Thoracic aorta (tissue), 2 donors: ENCODE measurements around the gene MAN2A2. TPM values are rescaled to one million over a fixed set of nuclear protein-coding genes. Genes with fewer than 3 reads are reported as not detected.

Experiments used
- ATAC-seq: fragments of 150-250 bp; one replicate; pipeline ENCODE4 v1.8.0; 2017; ENCODE audit warnings: low read depth; ENCODE audit not compliant: insufficient number of reproducible peaks, low FRiP score
- DNase-seq: peaks from one replicate; pipeline ENCODE4 v3.0.0-alpha.2; 2020; ENCODE audit warnings: low spot score
- H3K27ac ChIP-seq, 2 donors: fragments of 200-600 bp; sonication (generic); 1 replicate in 1 of 2; 2 replicates in 1 of 2; pipeline ENCODE4 v1.5.1; 2016; ENCODE audit warnings: mild to moderate bottlenecking in 2 of 2, moderate library complexity in 2 of 2
- H3K27me3 ChIP-seq: fragments of 200-600 bp; sonication (generic); replicated peaks from 2 replicates; pipeline ENCODE4 v1.6.0; 2016; ENCODE audit warnings: mild to moderate bottlenecking; ENCODE audit not compliant: insufficient read depth
- H3K36me3 ChIP-seq: fragments of 200-600 bp; sonication (generic); one replicate; pipeline ENCODE4 v1.5.1; 2016
- H3K4me1 ChIP-seq, 2 donors: fragments of 200-600 bp; sonication (generic); 1 replicate in 1 of 2; 2 replicates in 1 of 2; pipeline versions ENCODE4 v1.5.1 to v1.6.0; 2016; ENCODE audit warnings: low read depth in 2 of 2, mild to moderate bottlenecking in 1 of 2; ENCODE audit not compliant: control insufficient read depth in 1 of 2
- H3K4me3 ChIP-seq: fragments of 200-600 bp; sonication (generic); 2 replicates; pipeline ENCODE4 v1.5.1; 2016; ENCODE audit warnings: mild to moderate bottlenecking
- H3K9me3 ChIP-seq: fragments of 200-600 bp; sonication (generic); 2 replicates; pipeline ENCODE4 v1.5.1; 2016
- total RNA-seq, 2 donors: library from RNA; depleted of rRNA; stranded (reverse); fragments of >200 nt; gene quantifications; one replicate each; pipeline versions ENCODE4 v1.1.0 to v1.2.3, GENCODE V29; 2016
- TF ChIP-seq, protein P1 (sequence below): fragments of 200-600 bp; sonication (generic); IDR thresholded peaks from one replicate; pipeline ENCODE4 v1.5.1; 2019; ENCODE audit warnings: antibody characterized with exemption

MAN2A2 gene
- total RNA-seq, 2 donors from 2014 or later, result 59.7 to 68.4 TPM

DNA sequence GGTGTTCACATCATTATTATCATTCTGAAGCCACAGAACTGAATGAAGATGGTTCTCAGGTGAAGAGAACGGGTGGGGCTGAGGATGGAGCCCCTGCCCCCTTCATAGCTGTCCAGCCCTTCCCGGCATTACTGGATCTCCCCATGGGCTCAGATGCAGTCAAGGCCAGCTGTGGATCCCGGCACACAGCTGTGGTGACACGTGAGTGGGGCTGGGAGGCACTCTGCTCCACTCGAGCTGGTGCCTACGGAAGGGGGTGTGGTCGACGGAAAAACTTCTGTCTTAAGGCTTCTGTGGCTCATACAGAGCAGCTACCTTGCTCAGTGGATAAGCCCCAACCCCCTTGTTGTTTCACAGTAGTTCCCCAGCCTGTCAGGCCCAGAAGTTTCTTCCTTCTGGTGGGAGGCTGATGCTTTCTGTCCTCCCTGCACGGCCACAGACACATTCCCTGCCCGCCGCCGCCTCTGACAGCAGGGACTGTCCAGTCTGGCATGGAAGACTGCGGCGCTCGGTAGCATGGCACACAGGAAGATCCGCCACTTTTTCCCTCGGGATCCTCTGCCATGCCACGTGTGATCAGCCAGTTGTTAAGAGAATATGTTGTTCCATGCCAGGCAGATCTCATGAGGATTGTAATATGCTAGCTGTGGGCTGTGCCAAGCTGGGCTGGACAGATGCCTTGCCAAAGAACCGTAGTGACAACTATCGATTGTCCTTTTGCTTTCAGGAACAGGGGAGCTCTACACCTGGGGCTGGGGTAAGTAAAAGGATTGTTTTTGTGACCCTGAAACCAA, 57.4 kb downstream of the MAN2A2 start:
- Histone ChIP-seq H3K4me3 (peak overlapping the region; percentile 38), H3K4me1 (peaks cover 19 to 51% of the 10 kb centered on the region in 2 donors), H3K27me3 (no peaks in the 10 kb centered on the region), H3K27ac (peak overlapping the region; percentile 46 to 67), H3K9me3 (no peaks in the 10 kb centered on the region), H3K36me3 (no peaks in the 10 kb centered on the region)
- ATAC-seq (no peak), DNase-seq (no peak)
- TF ChIP-seq, protein P1, sequence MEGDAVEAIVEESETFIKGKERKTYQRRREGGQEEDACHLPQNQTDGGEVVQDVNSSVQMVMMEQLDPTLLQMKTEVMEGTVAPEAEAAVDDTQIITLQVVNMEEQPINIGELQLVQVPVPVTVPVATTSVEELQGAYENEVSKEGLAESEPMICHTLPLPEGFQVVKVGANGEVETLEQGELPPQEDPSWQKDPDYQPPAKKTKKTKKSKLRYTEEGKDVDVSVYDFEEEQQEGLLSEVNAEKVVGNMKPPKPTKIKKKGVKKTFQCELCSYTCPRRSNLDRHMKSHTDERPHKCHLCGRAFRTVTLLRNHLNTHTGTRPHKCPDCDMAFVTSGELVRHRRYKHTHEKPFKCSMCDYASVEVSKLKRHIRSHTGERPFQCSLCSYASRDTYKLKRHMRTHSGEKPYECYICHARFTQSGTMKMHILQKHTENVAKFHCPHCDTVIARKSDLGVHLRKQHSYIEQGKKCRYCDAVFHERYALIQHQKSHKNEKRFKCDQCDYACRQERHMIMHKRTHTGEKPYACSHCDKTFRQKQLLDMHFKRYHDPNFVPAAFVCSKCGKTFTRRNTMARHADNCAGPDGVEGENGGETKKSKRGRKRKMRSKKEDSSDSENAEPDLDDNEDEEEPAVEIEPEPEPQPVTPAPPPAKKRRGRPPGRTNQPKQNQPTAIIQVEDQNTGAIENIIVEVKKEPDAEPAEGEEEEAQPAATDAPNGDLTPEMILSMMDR, result no peak

DNA sequence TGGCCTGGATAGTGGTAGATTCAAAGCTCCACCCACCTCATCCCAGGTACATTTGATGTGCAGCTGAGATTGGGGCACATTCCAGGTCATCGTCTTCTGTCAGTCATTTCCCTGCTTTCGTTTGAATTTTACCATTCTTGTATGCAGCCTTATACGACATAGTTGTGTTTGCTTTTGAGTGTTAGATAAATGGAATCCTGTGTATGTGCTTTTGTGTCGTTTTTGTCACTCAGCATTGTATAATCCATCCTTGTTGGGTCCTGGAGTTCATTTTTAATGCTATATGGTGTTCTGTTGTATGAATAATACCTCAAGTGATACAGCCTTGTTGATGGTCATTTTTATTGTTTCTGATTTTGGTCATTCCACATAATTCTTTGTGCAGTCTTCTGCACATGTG, 58.9 kb downstream of the MAN2A2 start:
- peaks cover 12 to 42% of the 10 kb centered on the region in 2 donors for H3K4me1 ChIP-seq
- H3K9me3 ChIP-seq, result no peaks in the 10 kb centered on the region
- no peak for ATAC-seq
- H3K27me3 ChIP-seq, result no peaks in the 10 kb centered on the region
- H3K27ac ChIP-seq, result no peak overlapping the region
- H3K36me3 ChIP-seq, result peaks cover 6% of the 10 kb centered on the region
- no peak for DNase-seq
- TF ChIP-seq, protein P1, result no peak
- H3K4me3 ChIP-seq, result no peak overlapping the region

DNA sequence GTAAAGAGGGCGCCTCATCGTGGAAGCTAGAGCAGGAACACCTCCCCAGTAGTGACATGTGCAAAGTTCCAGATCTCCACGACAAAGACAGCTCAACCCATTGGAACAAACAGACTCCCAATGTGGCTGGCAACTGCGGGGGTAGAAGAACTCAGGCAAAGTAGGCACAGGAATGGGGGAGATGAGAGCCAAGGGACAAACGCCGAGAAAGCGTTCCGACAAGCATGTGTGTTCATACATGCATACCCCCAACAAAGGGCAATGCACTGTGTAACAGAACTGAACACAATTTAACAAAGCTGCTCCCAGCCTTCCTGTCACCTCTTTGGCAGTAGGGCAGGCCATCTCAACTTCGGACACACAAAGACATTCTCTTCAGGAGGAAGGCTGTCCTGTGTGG, 63.2 kb downstream of the MAN2A2 start:
- DNase-seq (no peak), ATAC-seq (no peak)
- no peaks in the 10 kb centered on the region for H3K9me3 ChIP-seq
- H3K4me1 ChIP-seq, result peaks cover 0 to 2% of the 10 kb centered on the region in 2 donors
- TF ChIP-seq, protein P1, result no peak
- H3K4me3 ChIP-seq, result no peak overlapping the region
- H3K36me3 ChIP-seq, result peaks cover 9% of the 10 kb centered on the region
- no peaks in the 10 kb centered on the region for H3K27me3 ChIP-seq
- H3K27ac ChIP-seq, result no peak overlapping the region

DNA sequence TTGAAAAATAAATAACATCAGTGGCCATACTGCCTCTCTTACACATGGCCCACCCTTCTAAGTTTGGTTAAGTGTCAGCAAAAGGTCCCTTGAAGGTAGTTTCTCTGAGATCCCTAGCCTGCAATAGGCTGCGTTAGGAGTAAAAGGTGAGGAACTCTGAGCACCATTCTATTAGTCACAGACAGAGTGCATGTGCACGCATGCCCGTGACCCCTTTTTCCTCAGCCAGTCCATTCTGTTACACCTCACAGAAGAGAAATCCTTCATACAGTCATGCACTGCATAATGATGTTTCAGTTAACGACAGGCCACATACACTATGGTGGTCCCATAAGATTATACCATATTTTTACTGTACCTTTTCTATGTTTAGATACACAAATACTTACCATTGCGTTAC, 64.1 kb downstream of the MAN2A2 start:
- Histone ChIP-seq H3K27ac (no peak overlapping the region), H3K4me1 (no peaks in the 10 kb centered on the region), H3K4me3 (no peak overlapping the region), H3K27me3 (no peaks in the 10 kb centered on the region), H3K9me3 (no peaks in the 10 kb centered on the region), H3K36me3 (peaks cover 9% of the 10 kb centered on the region)
- DNase-seq (no peak), ATAC-seq (no peak)
- TF ChIP-seq, protein P1, result no peak

DNA sequence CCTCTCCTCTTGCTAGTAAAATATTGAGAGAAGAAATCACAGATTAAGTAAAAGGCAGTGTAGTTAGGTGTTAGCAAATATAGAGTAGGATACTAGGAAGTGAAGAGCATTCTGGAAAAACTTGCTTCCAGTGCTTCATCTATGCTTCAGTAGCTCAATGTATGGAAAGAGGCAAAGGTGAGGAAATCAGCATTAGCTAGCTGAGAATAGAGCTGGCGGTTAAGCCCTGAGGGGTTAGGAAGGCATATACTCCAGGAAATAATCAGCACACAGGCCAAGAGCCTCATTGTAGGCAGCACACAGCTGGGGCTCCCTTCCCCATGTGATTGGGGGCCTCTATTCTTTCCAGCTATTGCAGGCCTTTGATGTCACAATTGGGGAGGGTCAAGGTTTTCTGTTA, 65.3 kb downstream of the MAN2A2 start:
- peaks cover 9% of the 10 kb centered on the region for H3K36me3 ChIP-seq
- no peak overlapping the region for H3K27ac ChIP-seq
- no peak for ATAC-seq
- no peaks in the 10 kb centered on the region for H3K4me1 ChIP-seq
- no peak overlapping the region for H3K4me3 ChIP-seq
- TF ChIP-seq, protein P1, result no peak
- no peaks in the 10 kb centered on the region for H3K9me3 ChIP-seq
- no peaks in the 10 kb centered on the region for H3K27me3 ChIP-seq
- DNase-seq, result no peak
